SK-N-SH treated with all-trans-retinoic acid at 6 μM for 48 hours (cell line): ENCODE results near the gene LHFPL6.

ENCODE experiments used
- ATAC-seq: fragments of 200-7000 bp; cut with Tn5 transposase; 3 replicates; pipeline ENCODE4 v1.9.1; 2020; ENCODE audit warnings: mild to moderate bottlenecking, moderate library complexity
- ARNTL ChIP-seq: fragments of 450-650 bp; formaldehyde crosslinking; IDR thresholded peaks from 2 replicates; pipeline ENCODE4 v1.5.0; 2020; ENCODE audit warnings: low read depth, mild to moderate bottlenecking, moderate library complexity, borderline replicate concordance
- BACH2 ChIP-seq: fragments of 250-450 bp; sonication (Bioruptor Pico); IDR thresholded peaks from 2 replicates; pipeline ENCODE4 v1.9.0; 2021; ENCODE audit warnings: mild to moderate bottlenecking, borderline replicate concordance
- CSDC2 ChIP-seq: fragments of 250-450 bp; sonication (Bioruptor Pico); IDR thresholded peaks from 2 replicates; pipeline ENCODE4 v1.5.0; 2020; ENCODE audit warnings: mild to moderate bottlenecking, moderate library complexity
- GLIS3 ChIP-seq: fragments of 250-450 bp; sonication (Bioruptor Pico); IDR thresholded peaks from 2 replicates; pipeline ENCODE4 v1.5.0; 2020; ENCODE audit warnings: mild to moderate bottlenecking, moderate library complexity
- ISL1 ChIP-seq: fragments of 250-450 bp; sonication (Bioruptor Pico); IDR thresholded peaks from 2 replicates; pipeline ENCODE4 v2.1.2; 2022; ENCODE audit warnings: mild to moderate bottlenecking, moderate library complexity
- OSR1 ChIP-seq: fragments of 250-450 bp; sonication (Bioruptor Pico); IDR thresholded peaks from 2 replicates; pipeline ENCODE4 v1.8.0; 2022; ENCODE audit warnings: moderate library complexity, mild to moderate bottlenecking, inconsistent platforms
- RARB ChIP-seq: fragments of 250-450 bp; sonication (Bioruptor Pico); IDR thresholded peaks from 2 replicates; pipeline ENCODE4 v1.8.0; 2021; ENCODE audit warnings: mild to moderate bottlenecking, moderate library complexity
- SNAI2 ChIP-seq: fragments of 250-450 bp; sonication (Bioruptor Pico); IDR thresholded peaks from 2 replicates; pipeline ENCODE4 v1.5.0; 2020; ENCODE audit warnings: mild to moderate bottlenecking, moderate library complexity
- TCF4 ChIP-seq: fragments of 250-450 bp; sonication (Bioruptor Pico); IDR thresholded peaks from 2 replicates; pipeline ENCODE4 v1.8.0; 2021; ENCODE audit warnings: mild to moderate bottlenecking, moderate library complexity, borderline replicate concordance
- TOX ChIP-seq: fragments of 250-450 bp; sonication (Bioruptor Pico); IDR thresholded peaks from 2 replicates; pipeline ENCODE4 v1.8.0; 2021; ENCODE audit warnings: mild to moderate bottlenecking, moderate library complexity, borderline replicate concordance
- ZC3H10 ChIP-seq: fragments of 250-450 bp; sonication (Bioruptor Pico); IDR thresholded peaks from 2 replicates; pipeline ENCODE4 v1.5.1; 2021; ENCODE audit warnings: mild to moderate bottlenecking, moderate library complexity
- ZFP3 ChIP-seq: fragments of 250-450 bp; sonication (Bioruptor Pico); IDR thresholded peaks from 2 replicates; pipeline ENCODE4 v1.5.0; 2020; ENCODE audit warnings: mild to moderate bottlenecking, moderate library complexity
- ZFP30 ChIP-seq: fragments of 450-650 bp; formaldehyde crosslinking; IDR thresholded peaks from 2 replicates; pipeline ENCODE4 v1.5.0; 2022; ENCODE audit warnings: mild to moderate bottlenecking, moderate library complexity
- ZNF565 ChIP-seq: fragments of 450-650 bp; formaldehyde crosslinking; conservative IDR thresholded peaks from 2 replicates; pipeline ENCODE4 v1.5.0; 2020; ENCODE audit warnings: low read depth, mild to moderate bottlenecking, moderate library complexity
- ZNF70 ChIP-seq: fragments of 450-650 bp; formaldehyde crosslinking; IDR thresholded peaks from 2 replicates; pipeline ENCODE4 v1.5.0; 2020; ENCODE audit warnings: mild to moderate bottlenecking, moderate library complexity
- ZNF8 ChIP-seq: fragments of 450-650 bp; formaldehyde crosslinking; IDR thresholded peaks from 2 replicates; pipeline ENCODE4 v1.5.0; 2020; ENCODE audit warnings: mild to moderate bottlenecking, moderate library complexity
- TF ChIP-seq, protein P1 (sequence below): fragments of 250-450 bp; sonication (Bioruptor Pico); IDR thresholded peaks from 2 replicates; pipeline ENCODE4 v1.5.0; 2020; ENCODE audit warnings: mild to moderate bottlenecking, moderate library complexity
- TF ChIP-seq, protein P2 (sequence below): fragments of 250-450 bp; sonication (Bioruptor Pico); IDR thresholded peaks from 2 replicates; pipeline ENCODE4 v1.5.1; 2020; ENCODE audit warnings: low read depth, mild to moderate bottlenecking, moderate library complexity
- TF ChIP-seq, protein P3 (sequence below): fragments of 250-450 bp; sonication (Bioruptor Pico); IDR thresholded peaks from 2 replicates; pipeline ENCODE4 v1.8.0; 2021; ENCODE audit warnings: low read depth, mild to moderate bottlenecking, moderate library complexity, borderline replicate concordance
- TF ChIP-seq, protein P4 (sequence below): fragments of 250-450 bp; sonication (Bioruptor Pico); IDR thresholded peaks from 2 replicates; pipeline ENCODE4 v1.8.0; 2020; ENCODE audit warnings: mild to moderate bottlenecking, moderate library complexity, borderline replicate concordance
- TF ChIP-seq, protein P5 (sequence below): fragments of 250-450 bp; sonication (Bioruptor Pico); IDR thresholded peaks from 2 replicates; pipeline ENCODE4 v1.5.1; 2021; ENCODE audit warnings: mild to moderate bottlenecking, moderate library complexity

Gene LHFPL6

DNA sequence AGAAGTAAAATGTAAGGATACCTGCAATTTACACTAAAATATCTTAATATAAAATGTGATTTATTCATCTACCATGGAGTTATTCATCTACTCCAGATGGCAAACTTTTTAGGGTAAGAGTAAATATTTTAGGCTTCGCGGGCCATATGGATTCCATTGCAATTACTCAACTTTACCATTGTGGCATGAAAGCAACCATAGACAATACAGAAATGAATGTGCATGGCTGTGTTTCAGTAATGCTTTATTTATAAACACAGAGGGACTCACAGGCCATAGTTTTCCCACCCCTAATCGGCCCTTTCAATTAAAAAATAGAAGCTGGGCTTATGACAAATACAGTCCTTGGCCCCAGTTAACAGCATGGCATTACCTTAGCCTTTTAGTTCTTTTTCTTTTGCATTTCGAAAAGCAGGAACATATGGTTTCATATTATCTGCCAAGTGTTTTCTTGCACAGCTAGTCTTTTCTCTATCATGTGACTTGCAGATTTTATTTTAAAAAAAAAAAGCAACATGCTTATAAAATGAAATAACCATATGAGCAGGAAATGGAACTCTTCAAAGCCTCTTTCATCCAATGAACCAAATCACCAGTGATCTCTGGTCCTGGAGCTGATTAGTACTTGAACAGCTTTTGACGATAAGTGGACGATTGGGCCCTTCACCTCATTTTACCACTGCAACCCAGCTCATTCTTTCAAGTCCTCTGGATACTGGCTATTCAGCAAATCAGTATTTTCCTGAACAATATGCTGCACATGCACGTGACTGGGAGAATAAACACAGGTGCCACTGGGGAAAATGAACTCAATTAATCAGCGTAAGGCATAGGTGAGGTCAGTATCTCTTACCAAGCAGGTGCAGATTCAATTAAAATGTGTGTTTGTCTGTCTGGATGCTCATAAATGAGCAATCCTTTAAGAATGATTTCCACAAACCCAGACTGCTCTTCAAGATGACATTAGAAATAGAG is 63.9 kb downstream of the LHFPL6 start:
- no peak for ATAC-seq
- TF ChIP-seq ZNF8 (CRISPR knock-in tag) (no peak), ARNTL (no peak), ZFP30 (CRISPR knock-in tag) (no peak), CSDC2 (CRISPR knock-in tag) (no peak), ZC3H10 (no peak), TOX (CRISPR knock-in tag) (no peak), SNAI2 (no peak), ZNF70 (CRISPR knock-in tag) (no peak), RARB (no peak), ZNF565 (CRISPR knock-in tag) (no peak), ZFP3 (CRISPR knock-in tag) (no peak), BACH2 (CRISPR knock-in tag) (no peak), TCF4 (CRISPR knock-in tag) (no peak)
- TF ChIP-seq, protein P1, sequence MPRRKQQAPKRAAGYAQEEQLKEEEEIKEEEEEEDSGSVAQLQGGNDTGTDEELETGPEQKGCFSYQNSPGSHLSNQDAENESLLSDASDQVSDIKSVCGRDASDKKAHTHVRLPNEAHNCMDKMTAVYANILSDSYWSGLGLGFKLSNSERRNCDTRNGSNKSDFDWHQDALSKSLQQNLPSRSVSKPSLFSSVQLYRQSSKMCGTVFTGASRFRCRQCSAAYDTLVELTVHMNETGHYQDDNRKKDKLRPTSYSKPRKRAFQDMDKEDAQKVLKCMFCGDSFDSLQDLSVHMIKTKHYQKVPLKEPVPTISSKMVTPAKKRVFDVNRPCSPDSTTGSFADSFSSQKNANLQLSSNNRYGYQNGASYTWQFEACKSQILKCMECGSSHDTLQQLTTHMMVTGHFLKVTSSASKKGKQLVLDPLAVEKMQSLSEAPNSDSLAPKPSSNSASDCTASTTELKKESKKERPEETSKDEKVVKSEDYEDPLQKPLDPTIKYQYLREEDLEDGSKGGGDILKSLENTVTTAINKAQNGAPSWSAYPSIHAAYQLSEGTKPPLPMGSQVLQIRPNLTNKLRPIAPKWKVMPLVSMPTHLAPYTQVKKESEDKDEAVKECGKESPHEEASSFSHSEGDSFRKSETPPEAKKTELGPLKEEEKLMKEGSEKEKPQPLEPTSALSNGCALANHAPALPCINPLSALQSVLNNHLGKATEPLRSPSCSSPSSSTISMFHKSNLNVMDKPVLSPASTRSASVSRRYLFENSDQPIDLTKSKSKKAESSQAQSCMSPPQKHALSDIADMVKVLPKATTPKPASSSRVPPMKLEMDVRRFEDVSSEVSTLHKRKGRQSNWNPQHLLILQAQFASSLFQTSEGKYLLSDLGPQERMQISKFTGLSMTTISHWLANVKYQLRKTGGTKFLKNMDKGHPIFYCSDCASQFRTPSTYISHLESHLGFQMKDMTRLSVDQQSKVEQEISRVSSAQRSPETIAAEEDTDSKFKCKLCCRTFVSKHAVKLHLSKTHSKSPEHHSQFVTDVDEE (CRISPR knock-in tag), result no peak
- TF ChIP-seq, protein P2, sequence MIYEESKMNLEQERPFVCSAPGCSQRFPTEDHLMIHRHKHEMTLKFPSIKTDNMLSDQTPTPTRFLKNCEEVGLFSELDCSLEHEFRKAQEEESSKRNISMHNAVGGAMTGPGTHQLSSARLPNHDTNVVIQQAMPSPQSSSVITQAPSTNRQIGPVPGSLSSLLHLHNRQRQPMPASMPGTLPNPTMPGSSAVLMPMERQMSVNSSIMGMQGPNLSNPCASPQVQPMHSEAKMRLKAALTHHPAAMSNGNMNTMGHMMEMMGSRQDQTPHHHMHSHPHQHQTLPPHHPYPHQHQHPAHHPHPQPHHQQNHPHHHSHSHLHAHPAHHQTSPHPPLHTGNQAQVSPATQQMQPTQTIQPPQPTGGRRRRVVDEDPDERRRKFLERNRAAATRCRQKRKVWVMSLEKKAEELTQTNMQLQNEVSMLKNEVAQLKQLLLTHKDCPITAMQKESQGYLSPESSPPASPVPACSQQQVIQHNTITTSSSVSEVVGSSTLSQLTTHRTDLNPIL, result no peak
- TF ChIP-seq, protein P3, sequence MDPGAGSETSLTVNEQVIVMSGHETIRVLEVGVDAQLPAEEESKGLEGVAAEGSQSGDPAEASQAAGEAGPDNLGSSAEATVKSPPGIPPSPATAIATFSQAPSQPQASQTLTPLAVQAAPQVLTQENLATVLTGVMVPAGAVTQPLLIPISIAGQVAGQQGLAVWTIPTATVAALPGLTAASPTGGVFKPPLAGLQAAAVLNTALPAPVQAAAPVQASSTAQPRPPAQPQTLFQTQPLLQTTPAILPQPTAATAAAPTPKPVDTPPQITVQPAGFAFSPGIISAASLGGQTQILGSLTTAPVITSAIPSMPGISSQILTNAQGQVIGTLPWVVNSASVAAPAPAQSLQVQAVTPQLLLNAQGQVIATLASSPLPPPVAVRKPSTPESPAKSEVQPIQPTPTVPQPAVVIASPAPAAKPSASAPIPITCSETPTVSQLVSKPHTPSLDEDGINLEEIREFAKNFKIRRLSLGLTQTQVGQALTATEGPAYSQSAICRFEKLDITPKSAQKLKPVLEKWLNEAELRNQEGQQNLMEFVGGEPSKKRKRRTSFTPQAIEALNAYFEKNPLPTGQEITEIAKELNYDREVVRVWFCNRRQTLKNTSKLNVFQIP (CRISPR knock-in tag), result no peak
- TF ChIP-seq, protein P4, sequence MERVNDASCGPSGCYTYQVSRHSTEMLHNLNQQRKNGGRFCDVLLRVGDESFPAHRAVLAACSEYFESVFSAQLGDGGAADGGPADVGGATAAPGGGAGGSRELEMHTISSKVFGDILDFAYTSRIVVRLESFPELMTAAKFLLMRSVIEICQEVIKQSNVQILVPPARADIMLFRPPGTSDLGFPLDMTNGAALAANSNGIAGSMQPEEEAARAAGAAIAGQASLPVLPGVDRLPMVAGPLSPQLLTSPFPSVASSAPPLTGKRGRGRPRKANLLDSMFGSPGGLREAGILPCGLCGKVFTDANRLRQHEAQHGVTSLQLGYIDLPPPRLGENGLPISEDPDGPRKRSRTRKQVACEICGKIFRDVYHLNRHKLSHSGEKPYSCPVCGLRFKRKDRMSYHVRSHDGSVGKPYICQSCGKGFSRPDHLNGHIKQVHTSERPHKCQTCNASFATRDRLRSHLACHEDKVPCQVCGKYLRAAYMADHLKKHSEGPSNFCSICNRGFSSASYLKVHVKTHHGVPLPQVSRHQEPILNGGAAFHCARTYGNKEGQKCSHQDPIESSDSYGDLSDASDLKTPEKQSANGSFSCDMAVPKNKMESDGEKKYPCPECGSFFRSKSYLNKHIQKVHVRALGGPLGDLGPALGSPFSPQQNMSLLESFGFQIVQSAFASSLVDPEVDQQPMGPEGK (CRISPR knock-in tag), result no peak
- TF ChIP-seq, all 23 proteins: peak for 0

DNA sequence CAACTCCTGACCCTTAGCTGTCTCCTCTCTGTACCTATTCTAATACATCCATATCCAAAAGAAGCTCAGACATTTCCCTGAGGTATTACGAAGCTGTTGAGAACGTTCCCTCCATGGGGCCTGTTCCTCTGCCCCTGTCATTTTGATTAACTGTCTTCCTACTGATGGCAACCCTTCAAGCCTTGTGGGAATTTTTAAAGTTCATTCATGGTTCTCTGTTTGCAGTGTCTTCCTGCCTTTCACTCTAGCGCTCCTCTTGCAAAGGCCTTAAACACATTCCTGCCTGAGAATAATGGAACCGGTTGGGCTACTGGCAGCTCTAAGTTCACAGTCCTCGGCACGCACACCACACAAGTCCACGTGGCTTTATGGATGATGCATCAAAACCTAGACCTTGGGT is 66.1 kb downstream of the LHFPL6 start:
- no peak for TF ChIP-seq ZNF70 (CRISPR knock-in tag)
- TF ChIP-seq GLIS3 (CRISPR knock-in tag), result no peak
- TF ChIP-seq ISL1 (CRISPR knock-in tag), result no peak
- TF ChIP-seq OSR1 (CRISPR knock-in tag), result no peak
- no peak for TF ChIP-seq CSDC2 (CRISPR knock-in tag)
- no peak for TF ChIP-seq ZFP30 (CRISPR knock-in tag)
- TF ChIP-seq, protein P5, sequence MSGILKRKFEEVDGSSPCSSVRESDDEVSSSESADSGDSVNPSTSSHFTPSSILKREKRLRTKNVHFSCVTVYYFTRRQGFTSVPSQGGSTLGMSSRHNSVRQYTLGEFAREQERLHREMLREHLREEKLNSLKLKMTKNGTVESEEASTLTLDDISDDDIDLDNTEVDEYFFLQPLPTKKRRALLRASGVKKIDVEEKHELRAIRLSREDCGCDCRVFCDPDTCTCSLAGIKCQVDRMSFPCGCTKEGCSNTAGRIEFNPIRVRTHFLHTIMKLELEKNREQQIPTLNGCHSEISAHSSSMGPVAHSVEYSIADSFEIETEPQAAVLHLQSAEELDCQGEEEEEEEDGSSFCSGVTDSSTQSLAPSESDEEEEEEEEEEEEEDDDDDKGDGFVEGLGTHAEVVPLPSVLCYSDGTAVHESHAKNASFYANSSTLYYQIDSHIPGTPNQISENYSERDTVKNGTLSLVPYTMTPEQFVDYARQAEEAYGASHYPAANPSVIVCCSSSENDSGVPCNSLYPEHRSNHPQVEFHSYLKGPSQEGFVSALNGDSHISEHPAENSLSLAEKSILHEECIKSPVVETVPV (CRISPR knock-in tag), result no peak
- TF ChIP-seq, protein P2, result no peak
- TF ChIP-seq ZC3H10, result no peak
- TF ChIP-seq ZNF8 (CRISPR knock-in tag), result no peak
- TF ChIP-seq ZNF565 (CRISPR knock-in tag), result no peak
- no peak for TF ChIP-seq TOX (CRISPR knock-in tag)

More for the DNA sequence above, 66.1 kb downstream of the LHFPL6 start:
- ATAC-seq, result no peak
